Keratinocyte (primary cell): ENCODE measurements around the gene KDM4B. TPM values are rescaled to one million over a fixed set of nuclear protein-coding genes. Genes with fewer than 3 reads are reported as not detected.

Experiments used
- DNase-seq: peaks from one replicate; pipeline ENCODE4 v3.0.0-alpha.2; 2011; ENCODE audit warnings: low read depth, missing footprints, low spot score
- FAIRE-seq: peaks from 2 replicates; lab custom pipeline; 2011; peaks lifted over from hg19 to GRCh38; lab: Jason Lieb, UNC
- H2AFZ ChIP-seq: 2 replicates; pipeline ENCODE4 v1.6.0; 2012; ENCODE audit warnings: low read length, control low read depth, inconsistent platforms; ENCODE audit not compliant: control insufficient read depth
- H3K27ac ChIP-seq: 2 replicates; pipeline ENCODE4 v1.5.1; 2011; ENCODE audit warnings: low read length; ENCODE audit not compliant: control insufficient read depth, insufficient read depth
- H3K27me3 ChIP-seq: 3 replicates; pipeline ENCODE4 v1.6.0; 2011; ENCODE audit warnings: low read length; ENCODE audit not compliant: control insufficient read depth, insufficient read depth; ENCODE audit errors: extremely low read depth
- H3K36me3 ChIP-seq, 2 experiments: 2 replicates in 1 of 2; 3 replicates in 1 of 2; pipeline ENCODE4 v1.5.1; 2011; ENCODE audit warnings: low read length in 2 of 2, mild to moderate bottlenecking in 1 of 2; ENCODE audit not compliant: control insufficient read depth in 2 of 2, insufficient read depth in 2 of 2; ENCODE audit errors: extremely low read depth in 1 of 2
- H3K4me1 ChIP-seq: 3 replicates; pipeline ENCODE4 v1.5.1; 2011; ENCODE audit warnings: low read length; ENCODE audit not compliant: control insufficient read depth, insufficient read depth; ENCODE audit errors: extremely low read depth
- H3K4me2 ChIP-seq: 3 replicates; pipeline ENCODE4 v1.6.0; 2011; ENCODE audit warnings: low read depth, low read length; ENCODE audit not compliant: control insufficient read depth, insufficient read depth; ENCODE audit errors: extremely low read depth
- H3K4me3 ChIP-seq, 3 experiments: fragments of 200-600 bp in 1 of 3; sonication (generic) in 1 of 3; 2 replicates in 2 of 3; 3 replicates in 1 of 3; pipeline ENCODE4 v1.5.1; 2011 to 2016; ENCODE audit warnings: low read length in 3 of 3, mild to moderate bottlenecking in 3 of 3, control low read depth in 2 of 3, inconsistent platforms in 1 of 3, low read depth in 1 of 3, mixed read lengths in 1 of 3, mixed run types in 1 of 3, moderate library complexity in 1 of 3; ENCODE audit not compliant: control insufficient read depth in 2 of 3, insufficient read depth in 2 of 3; ENCODE audit errors: extremely low read depth in 1 of 3
- H3K79me2 ChIP-seq: 2 replicates; pipeline ENCODE4 v1.6.0; 2012; ENCODE audit warnings: low read length; ENCODE audit not compliant: control insufficient read depth, insufficient read depth
- H3K9ac ChIP-seq: 3 replicates; pipeline ENCODE4 v1.6.0; 2011; ENCODE audit warnings: low read length; ENCODE audit not compliant: control insufficient read depth, insufficient read depth; ENCODE audit errors: extremely low read depth
- H3K9me1 ChIP-seq: 3 replicates; pipeline ENCODE4 v1.6.0; 2011; ENCODE audit warnings: low read length; ENCODE audit not compliant: control insufficient read depth, insufficient read depth; ENCODE audit errors: extremely low read depth
- H3K9me3 ChIP-seq: 2 replicates; pipeline ENCODE4 v1.5.1; 2012; ENCODE audit warnings: low read depth, low read length; ENCODE audit not compliant: control insufficient read depth
- H4K20me1 ChIP-seq: 3 replicates; pipeline ENCODE4 v1.6.0; 2011; ENCODE audit warnings: low read length; ENCODE audit not compliant: control insufficient read depth, insufficient read depth; ENCODE audit errors: extremely low read depth
- CTCF ChIP-seq, 3 experiments: IDR thresholded peaks in 1 of 3; conservative IDR thresholded peaks in 1 of 3; optimal IDR thresholded peaks in 1 of 3; 2 replicates in 2 of 3; 3 replicates in 1 of 3; pipeline versions ENCODE3 to v1.5.1; 2011; ENCODE audit warnings: low read length in 3 of 3, mild to moderate bottlenecking in 3 of 3, moderate library complexity in 2 of 3, control low read depth in 1 of 3, inconsistent platforms in 1 of 3; ENCODE audit not compliant: insufficient read depth in 2 of 3; ENCODE audit errors: extremely low read depth in 1 of 3
- EZH2 ChIP-seq: IDR thresholded peaks from one replicate; pipeline ENCODE4 v1.6.1; 2012; ENCODE audit warnings: inconsistent platforms, mild to moderate bottlenecking, low read length, moderate library complexity
- dilution Hi-C: fragments of 300-500 bp; cut with MboI; formaldehyde crosslinking; loops from one replicate; pipeline ENCODE4 v1.7.0; 2020; ENCODE audit warnings: low sequenced_read_pairs; ENCODE audit not compliant: extremely low pct_ligation_motif_present
- polyA plus RNA-seq, 5 experiments: library from polyadenylated mRNA; depleted of rRNA in 3 of 5; stranded (reverse) in 3 of 5; stranded (forward) in 1 of 5; unstranded in 1 of 5; fragments of >200 nt; gene quantifications; 1 replicate in 1 of 5; 2 replicates in 3 of 5; 3 replicates in 1 of 5; pipeline versions ENCODE4 v1.2.1 to v1.2.3, GENCODE V29; 2011 to 2012; ENCODE audit warnings: missing spikeins in 2 of 5, low read depth in 1 of 5, low replicate concordance in 1 of 5

The KDM4B gene
- polyA plus RNA-seq, 1 donor (not counting 4 experiments of a cell fraction or from before 2014, with no cell fraction given): 6.2 TPM

- no peaks in the 10 kb centered on the region for H3K9me1 ChIP-seq
- H3K79me2 ChIP-seq: peaks cover 60% of the 10 kb centered on the region
- peaks cover 11% of the 10 kb centered on the region for H4K20me1 ChIP-seq
- dilution Hi-C loops: no loop called here
- no peak overlapping the region for H3K4me2 ChIP-seq
- no peak for FAIRE-seq
- H3K4me1 ChIP-seq: peaks cover 5% of the 10 kb centered on the region
- no peak overlapping the region for H2AFZ ChIP-seq
- H3K27me3 ChIP-seq: no peaks in the 10 kb centered on the region
- H3K9ac ChIP-seq: no peak overlapping the region
- no peaks in the 10 kb centered on the region for H3K9me3 ChIP-seq
- H3K27ac ChIP-seq: no peak overlapping the region
- H3K36me3 ChIP-seq: peaks cover 0 to 11% of the 10 kb centered on the region in 2 experiments
- H3K4me3 ChIP-seq: no peak overlapping the region
- DNase-seq: no peak
- TF ChIP-seq CTCF (optimal IDR thresholded peaks at IDR 0.05 in 1 of 3, IDR thresholded peaks at IDR 0.05 in 1 of 3, conservative IDR thresholded peaks at IDR 0.05 in 1 of 3; ENCODE audit: extremely low read depth in 1 of 3, insufficient read depth in 2 of 3, low read length in 3 of 3) (no peak), EZH2 (no peak)
These were observed 31.3 kb downstream of the KDM4B start for GRCh38 chr19:5000120-5000611.

- FAIRE-seq (peak; percentile 90), DNase-seq (no peak)
- no peak overlapping the region for H3K27ac ChIP-seq
These were observed 32.7 kb downstream of the KDM4B start for GRCh38 chr19:5001615-5002014.

More at GRCh38 chr19:5001615-5002014, 32.7 kb downstream of the KDM4B start:
- Histone ChIP-seq H3K4me3 (no peak overlapping the region), H3K36me3 (peaks cover 0 to 8% of the 10 kb centered on the region in 2 experiments), H3K79me2 (peaks cover 61% of the 10 kb centered on the region), H3K27me3 (no peaks in the 10 kb centered on the region), H3K4me2 (no peak overlapping the region), H2AFZ (no peak overlapping the region), H3K9me3 (no peaks in the 10 kb centered on the region), H3K4me1 (peaks cover 5% of the 10 kb centered on the region), H3K9ac (no peak overlapping the region), H4K20me1 (peaks cover 11% of the 10 kb centered on the region), H3K9me1 (no peaks in the 10 kb centered on the region)
- dilution Hi-C loops: no loop called here
- TF ChIP-seq EZH2: no peak
- TF ChIP-seq CTCF (optimal IDR thresholded peaks at IDR 0.05 in 1 of 3, IDR thresholded peaks at IDR 0.05 in 1 of 3, conservative IDR thresholded peaks at IDR 0.05 in 1 of 3; ENCODE audit: extremely low read depth in 1 of 3, insufficient read depth in 2 of 3, low read length in 3 of 3): peak; percentile 78 to 92 (median 91)
